Stimulated activated CD8-positive, alpha-beta memory T cell treated with anti-CD3 and anti-CD28 coated beads, Interleukin-7, amount 100 ng/mL, for 4 hours (primary cell): ENCODE data around the gene PSPH.

Experiments
- DNase-seq, 2 donors: peaks; one replicate each; pipeline ENCODE4 v3.0.0-alpha.2; 2020; ENCODE audit warnings: low read depth in 2 of 2

Gene PSPH

GRCh38 chr7:56003749-56004148 is 47.5 kb downstream of the PSPH start:
- DNase-seq = no peak

DNA sequence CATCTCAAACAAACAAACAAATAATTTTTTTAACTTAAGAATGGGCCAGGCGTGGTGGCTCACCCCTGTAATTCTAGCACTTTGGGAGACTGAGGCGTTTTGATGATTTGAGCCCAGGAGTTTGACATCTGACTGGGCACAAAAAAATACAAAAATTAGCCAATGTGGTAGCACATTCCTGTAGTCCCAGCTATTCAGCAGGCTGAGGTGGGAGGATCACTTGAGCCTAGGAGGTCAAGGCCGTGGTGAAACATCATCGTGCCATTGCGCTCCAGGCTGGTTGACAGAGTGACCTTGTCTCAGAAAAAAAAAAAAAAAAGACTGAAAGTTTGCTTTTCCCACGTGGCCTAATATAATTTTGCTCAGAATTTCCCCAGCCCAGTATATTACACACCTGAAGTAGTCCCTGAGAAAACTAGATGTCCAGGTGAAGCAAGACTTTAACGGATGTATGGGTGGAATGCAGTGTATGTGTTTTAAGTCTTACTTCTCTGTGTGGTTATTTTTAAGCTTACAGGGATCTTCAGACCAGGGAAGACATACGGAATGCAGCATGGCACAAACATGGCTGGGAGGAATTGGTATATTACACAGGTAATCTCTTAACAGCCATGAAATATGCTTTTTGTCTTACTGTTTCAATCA is 54.3 kb downstream of the PSPH start:
- no peak for DNase-seq

GRCh38 chr7:55992346-55992745 is 58.9 kb downstream of the PSPH start:
- no peak for DNase-seq

DNA sequence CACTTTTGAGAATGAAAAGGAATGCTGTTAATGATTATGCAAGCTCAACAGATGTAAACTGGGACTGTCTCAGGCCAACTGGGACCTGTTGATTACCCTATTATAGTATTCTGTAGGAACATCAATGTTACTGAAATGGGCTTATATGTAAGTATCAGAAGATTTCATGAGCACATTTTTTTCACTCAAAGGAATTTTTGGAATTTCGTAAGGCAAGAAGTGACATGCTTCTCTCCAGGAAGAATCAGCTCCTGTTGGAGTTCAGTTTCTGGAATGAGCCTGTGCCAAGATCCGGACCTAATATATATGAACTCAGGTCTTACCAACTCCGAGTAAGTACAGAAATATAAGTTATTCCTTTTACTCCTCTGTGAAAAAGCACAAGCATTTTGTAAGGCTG is 67.7 kb downstream of the PSPH start:
- DNase-seq = no peak

DNA sequence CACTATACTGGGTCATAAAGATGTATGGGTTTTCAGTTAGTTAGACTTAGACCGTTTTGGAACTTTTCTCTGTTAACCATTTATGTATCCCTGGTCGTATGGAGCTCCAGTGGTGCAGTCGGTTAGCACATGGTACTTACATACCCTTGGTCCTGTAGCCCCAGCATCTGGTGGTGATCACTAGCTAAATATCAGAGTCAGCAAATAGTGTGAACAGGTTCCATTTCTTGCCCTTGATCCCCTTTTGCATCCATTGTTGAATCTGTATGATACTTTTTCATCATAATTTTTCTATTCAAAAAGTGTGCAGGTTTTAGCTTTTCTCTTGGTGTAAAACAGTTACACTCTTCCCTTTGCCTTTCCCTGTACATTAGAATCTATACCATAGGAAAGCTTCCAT is 71.0 kb downstream of the PSPH start:
- no peak for DNase-seq

GRCh38 chr7:55977831-55978230 is 73.4 kb downstream of the PSPH start:
- DNase-seq = no peak

DNA sequence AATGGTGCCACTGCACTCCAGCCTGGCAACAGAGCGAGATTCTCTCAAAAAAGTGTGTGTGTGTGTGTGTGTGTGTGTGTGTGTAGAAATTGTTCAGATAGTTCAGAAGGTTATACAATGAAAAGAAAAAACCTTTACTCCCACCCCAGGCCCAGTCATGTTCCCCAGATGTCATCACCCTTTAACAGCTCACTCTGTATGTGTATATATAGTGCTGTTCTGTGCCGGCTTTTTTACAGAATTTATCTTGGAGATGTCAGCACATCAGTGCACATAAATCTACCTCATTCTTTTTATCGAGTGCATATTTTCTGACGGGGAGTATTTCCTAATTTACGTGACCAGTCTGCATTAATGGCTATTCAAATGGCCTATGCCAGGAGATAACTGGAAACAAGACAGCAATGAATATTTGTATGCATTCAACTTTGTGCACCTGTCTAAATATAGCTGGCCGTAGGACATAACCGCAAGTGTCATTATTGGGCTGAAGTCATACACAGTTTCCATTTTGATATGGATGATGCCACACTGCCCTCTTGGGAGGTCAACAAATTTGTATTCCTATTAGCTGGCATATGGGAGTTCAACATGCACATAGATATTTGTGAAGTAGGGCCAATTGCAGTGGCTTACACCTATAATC is 75.1 kb downstream of the PSPH start:
- DNase-seq = no peak

DNA sequence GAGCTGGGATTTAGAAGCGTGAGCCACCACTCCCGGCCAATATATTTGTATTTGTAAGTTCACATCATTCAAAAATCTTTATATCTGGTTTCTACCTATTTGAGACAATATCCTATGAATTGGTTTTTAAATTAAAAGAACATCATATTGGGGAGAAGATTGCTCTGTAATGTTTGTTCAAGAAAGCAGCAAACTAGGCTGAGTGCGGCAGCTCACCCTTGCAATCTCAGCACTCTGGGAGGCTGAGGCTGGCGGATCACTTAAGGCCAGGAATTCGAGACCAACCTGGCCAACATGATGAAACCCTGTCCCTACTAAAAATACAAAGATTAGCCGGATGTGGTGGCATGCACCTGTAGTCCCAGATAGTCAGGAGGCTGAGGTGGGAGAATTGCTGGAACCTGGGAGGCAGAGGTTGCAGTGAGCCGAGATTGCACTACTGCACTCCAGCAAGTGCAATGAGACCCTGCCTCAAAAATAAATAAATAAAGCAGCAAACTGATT is 77.4 kb downstream of the PSPH start:
- no peak for DNase-seq

GRCh38 chr7:55970978-55971377 is 80.3 kb downstream of the PSPH start:
- DNase-seq = no peak

DNA sequence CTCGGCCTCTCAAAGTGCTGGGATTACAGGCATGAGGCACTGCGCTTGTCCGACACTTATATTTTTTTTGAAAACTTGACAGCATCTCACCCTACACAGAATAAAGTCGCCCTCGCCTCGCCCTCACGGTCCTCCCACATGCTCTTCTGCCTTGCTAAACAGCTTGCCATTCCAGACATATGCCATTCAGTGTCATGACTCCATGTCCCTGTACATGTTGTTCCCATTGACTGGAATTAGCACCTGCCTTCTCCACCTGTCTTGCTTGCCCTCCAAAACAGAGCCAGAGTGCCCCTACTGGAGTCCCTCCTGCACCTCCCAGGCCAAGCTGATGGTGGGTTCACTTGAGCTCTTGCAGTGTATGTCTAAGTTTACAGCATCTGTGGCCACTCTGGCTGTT is 80.7 kb downstream of the PSPH start:
- DNase-seq = no peak

- no peak for DNase-seq
These were observed 81.9 kb downstream of the PSPH start for GRCh38 chr7:55969391-55969790.

- DNase-seq = no peak
These were observed 84.4 kb downstream of the PSPH start for GRCh38 chr7:55966851-55967250.

- no peak for DNase-seq
These were observed 85.3 kb downstream of the PSPH start for GRCh38 chr7:55965805-55966421.

DNA sequence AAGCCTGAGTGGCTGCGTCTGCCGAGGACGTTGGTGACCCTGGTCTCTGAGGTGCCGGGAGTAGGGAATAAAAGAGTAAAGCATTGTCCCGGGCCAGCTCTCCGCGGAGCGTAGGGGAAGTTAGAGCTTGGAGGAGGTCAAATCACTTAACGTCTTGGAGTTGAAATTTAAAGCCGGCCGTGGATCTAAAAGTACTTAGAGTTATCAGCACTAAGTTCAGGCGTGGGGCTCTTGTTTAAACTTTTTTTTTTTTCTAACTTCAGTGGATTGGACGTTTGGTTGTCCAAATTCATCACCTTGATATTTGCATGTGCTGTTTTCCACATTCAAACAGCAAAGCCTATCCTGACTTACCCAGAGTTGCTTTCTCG is 86.2 kb downstream of the PSPH start:
- DNase-seq = no peak

DNA sequence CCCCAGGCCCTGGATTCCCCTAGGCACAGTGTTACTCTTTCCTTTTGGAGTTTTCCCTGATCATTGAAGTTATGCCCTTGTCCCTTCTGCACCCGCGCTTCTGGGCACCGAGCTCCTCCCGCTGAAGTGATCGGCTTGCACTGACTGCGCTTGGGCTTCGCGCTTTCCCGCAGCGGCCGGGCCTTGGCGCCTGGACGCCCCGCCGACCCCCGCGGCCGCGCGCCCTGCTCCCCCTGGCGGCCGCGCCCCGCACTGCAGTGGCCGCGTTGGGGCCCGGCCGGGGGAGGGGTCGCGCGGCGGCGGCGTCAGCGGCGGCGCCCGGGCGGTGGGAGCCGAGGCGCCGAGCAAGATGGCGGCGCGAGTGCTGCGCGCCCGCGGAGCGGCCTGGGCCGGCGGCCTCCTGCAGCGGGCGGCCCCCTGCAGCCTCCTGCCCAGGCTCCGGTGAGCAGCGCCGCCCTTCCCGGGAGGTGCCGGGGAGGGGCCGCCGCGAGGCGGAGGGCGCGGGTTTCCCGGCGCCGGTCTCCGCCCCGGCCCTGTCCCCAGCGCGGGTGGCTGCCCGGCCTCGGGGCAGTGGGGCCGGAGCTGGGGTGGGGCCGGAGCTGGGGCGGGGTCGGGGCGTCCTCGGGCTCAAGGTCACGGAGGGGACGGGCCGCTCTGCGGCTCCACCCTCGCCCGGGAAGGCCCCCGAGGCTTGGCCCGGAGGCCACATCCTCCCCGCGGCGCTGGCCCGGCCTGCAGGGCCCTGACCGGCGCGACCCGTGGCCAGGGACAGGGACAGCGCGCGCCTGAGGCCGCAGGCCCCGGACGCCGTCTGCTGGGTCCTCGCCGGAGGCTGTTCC is 86.8 kb downstream of the PSPH start, which contains the start of gene NIPSNAP2:
Gene NIPSNAP2 (plus strand): TSS at position 325 of the 839 bp plus-strand sequence. CDS start 25 bp downstream, at position 350.
- DNase-seq = peak in 1 of 2 donors; percentile 50

DNA sequence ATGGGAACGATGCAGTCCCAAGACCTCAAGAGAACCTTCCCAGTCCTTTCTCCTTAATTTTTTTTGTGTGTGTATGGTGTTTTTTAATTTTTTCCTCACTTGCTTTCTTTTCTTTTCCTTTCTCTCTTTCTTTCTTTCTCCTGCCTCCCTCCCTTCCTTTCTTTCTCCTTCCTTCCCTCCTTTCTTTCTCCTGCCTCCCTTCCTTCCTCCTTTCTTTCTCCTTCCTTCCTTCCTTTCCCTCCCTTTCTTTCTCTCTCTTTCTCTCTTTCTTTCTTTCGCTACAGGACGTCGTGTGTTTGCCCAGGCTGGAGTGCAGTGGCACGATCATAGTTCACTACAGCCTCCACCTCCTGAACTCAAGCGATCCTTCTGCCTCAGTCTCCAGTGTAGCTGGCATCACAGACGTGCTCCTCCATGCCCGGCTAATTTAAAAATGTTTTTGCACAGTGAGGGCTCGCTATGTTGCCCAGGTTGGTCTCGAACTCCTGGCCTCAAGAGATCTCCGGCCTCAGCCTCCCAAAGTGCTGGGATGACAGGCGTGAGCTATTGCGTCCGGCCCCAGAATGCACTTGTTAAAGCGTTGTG is 87.6 kb downstream of the PSPH start:
- DNase-seq = no peak

DNA sequence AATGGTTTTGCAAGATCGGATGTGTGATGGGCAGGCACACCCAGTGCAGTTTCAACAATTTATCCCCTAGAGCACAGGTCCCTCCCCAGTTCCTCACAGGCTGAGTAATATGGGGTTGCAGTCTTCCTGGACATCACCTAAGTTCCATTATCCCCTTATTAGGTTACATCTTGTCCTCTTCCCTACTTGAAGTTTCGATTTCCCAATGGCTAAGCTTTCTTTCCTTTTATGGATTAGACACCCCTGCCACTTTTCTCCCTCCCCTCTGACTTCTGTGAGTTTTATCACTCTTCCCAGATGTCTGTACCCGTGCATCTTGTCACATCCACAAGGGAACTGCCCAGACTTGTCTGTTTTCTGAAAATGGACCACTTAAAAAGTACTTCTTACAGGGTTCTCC is 89.2 kb downstream of the PSPH start:
- DNase-seq = no peak
